Measurements from ENCODE around the gene SLC2A3. TPM values are rescaled to one million over a fixed set of nuclear protein-coding genes. Genes with fewer than 3 reads are reported as not detected.
A peak's percentile ranks its signal among the peaks of the same experiment; 100 is the strongest.

Gene SLC2A3
- total and polyA plus RNA-seq, 9 of the 15 experiments (the other 6 are each of a cell fraction or from before 2014, with no cell fraction given) = 67.3 to 491 (median 104) TPM

- H4K20me1 ChIP-seq (replicated peaks; ENCODE audit: control insufficient read depth, insufficient read depth, low read length) = no peaks in the 10 kb centered on the region
- H3K79me2 ChIP-seq (ENCODE audit: control insufficient read depth, insufficient read depth, low read length) = peaks cover 11% of the 10 kb centered on the region; the same call in 2 of the 3 replicates
- in situ Hi-C loops (cut with MboI) = no loop called here
- peak; percentile 65 for FAIRE-seq
- H3K36me3 ChIP-seq (ENCODE audit: control insufficient read depth, insufficient read depth, low read length) = no peaks in the 10 kb centered on the region; the same call in 2 of the 3 replicates
- ChIA-PET CTCF (ENCODE audit: low intra/inter-chr PET ratio) (interaction anchor here (0.6 kb wide), 1 partner anchor 99 kb away, joined by 3 read pairs; no protein-coding TSS in a partner anchor), POLR2A (interaction anchor here (0.6 to 2.8 kb wide), 8 partner anchors 9 to 193 kb away, joined by 3 to 51 read pairs (median 3); partner anchors contain the start of gene SLC2A3)
- intact Hi-C loops (cut with micrococcal nuclease) = loop anchor here (1.0 to 2.0 kb wide), 2 partner anchors 23 to 35 kb away; partner anchors contain the start of gene SLC2A3
- H3K9me3 ChIP-seq (replicated peaks; ENCODE audit: control insufficient read depth, insufficient read depth, low read depth, low read length) = no peaks in the 10 kb centered on the region
- no TSS peak for BruUV-seq (replicated peaks)
- peaks cover 10 to 35% of the 10 kb centered on the region in 2 experiments; a peak in 4 of 5 replicates for H3K4me1 ChIP-seq (replicated peaks in 1 of 2; ENCODE audit: control insufficient read depth in 2 of 2, insufficient read depth in 2 of 2, low read length in 2 of 2)
- 0% methylated on average over 3 of the region's 3 CpGs for WGBS (ENCODE audit: insufficient coverage, low coverage, missing lambda C conversion rate)
- H3K4me2 ChIP-seq (ENCODE audit: insufficient read depth, low read length) = peak overlapping the region; percentile 80
- H3K9ac ChIP-seq (ENCODE audit: insufficient read depth in 1 of 2, low read depth in 2 of 2, low read length in 2 of 2) = peak overlapping the region in 1 of 2 experiments; percentile 71; a peak in 3 of 4 replicates
- peak; percentile 56 for ATAC-seq
- peak; percentile 17 to 68 (median 22) for DNase-seq (ENCODE audit: extremely low read depth in 1 of 4, low spot score in 3 of 4)
- H2AFZ ChIP-seq (ENCODE audit: low read depth, low read length) = peak overlapping the region; percentile 85
- H3K27ac ChIP-seq (ENCODE audit: extremely low read depth, low read depth, low read length) = peak overlapping the region; percentile 88
- no peaks in the 10 kb centered on the region for H3K27me3 ChIP-seq (ENCODE audit: control insufficient read depth in 2 of 2, insufficient read depth in 2 of 2, low read length in 2 of 2)
- no peaks in the 10 kb centered on the region for H3K9me1 ChIP-seq (ENCODE audit: control insufficient read depth, insufficient read depth, low read length)
- H3K4me3 ChIP-seq = peak overlapping the region; percentile 33
- TF ChIP-seq CLOCK (CRISPR knock-in tag; IDR thresholded peaks at IDR 0.05; ENCODE audit: borderline replicate concordance) (no peak), RAD21 (CRISPR knock-in tag; conservative IDR thresholded peaks at IDR 0.05 in 1 of 2, IDR thresholded peaks at IDR 0.05 in 1 of 2) (peak in 1 of 2 experiments; percentile 9; a peak in 1 of 4 replicates), CEBPB (tag; IDR thresholded peaks at IDR 0.05) (peak; percentile 32; the same call in 1 of the 2 replicates), SMARCE1 (IDR thresholded peaks at IDR 0.05) (0 out of 2 replicates have a peak, but pooled peaks have one; percentile 9), TEAD4 (IDR thresholded peaks at IDR 0.05; ENCODE audit: low read length) (no peak), TEAD4 (CRISPR knock-in tag; IDR thresholded peaks at IDR 0.05; ENCODE audit: borderline replicate concordance) (no peak), SRSF7 (optimal IDR thresholded peaks at IDR 0.05; ENCODE audit: low read depth, low read length) (no peak), PHF8 (IDR thresholded peaks at IDR 0.05; ENCODE audit: borderline replicate concordance, low read length) (0 out of 2 replicates have a peak, but pooled peaks have one; percentile 6)
These were observed 23.7 kb upstream of the SLC2A3 start for GRCh38 chr12:7959701-7960121.

Measured in K562 (cell line).